Stimulated activated CD4-positive, alpha-beta T cell treated with anti-CD3 and anti-CD28 coated beads, TNF-alpha, amount 100 ng/mL, for 48 hours (primary cell): ENCODE results near the gene PDE6G.
"Not testable (repeated sequence)": the region's sequence is repeated elsewhere in the genome, so short reads cannot be mapped to it uniquely, and the experiment has no call there.

Source experiments
- DNase-seq, 3 donors: peaks; one replicate each; pipeline ENCODE4 v3.0.0-alpha.2; 2020; ENCODE audit warnings: low read depth in 3 of 3

PDE6G gene

DNA sequence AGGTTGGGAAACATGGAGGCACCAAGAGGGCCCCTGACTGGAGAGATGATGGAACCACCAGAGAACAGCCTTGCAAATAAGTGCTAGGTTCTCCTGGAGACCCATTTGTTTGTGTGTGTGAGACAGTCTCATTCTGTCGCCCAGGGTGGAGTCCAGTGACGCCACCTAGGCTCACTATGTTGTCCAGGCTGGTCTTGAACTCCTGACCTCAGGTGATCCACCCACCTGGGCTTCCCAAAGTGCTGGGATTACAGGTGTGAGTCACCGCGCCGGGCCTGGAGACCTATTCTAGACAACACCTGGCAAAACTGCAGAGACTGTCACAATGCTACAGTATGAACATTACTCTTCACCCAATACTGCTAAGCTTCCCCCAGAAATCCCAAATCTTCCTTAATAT is 20.9 kb downstream of the PDE6G start:
- no peak for DNase-seq

DNA sequence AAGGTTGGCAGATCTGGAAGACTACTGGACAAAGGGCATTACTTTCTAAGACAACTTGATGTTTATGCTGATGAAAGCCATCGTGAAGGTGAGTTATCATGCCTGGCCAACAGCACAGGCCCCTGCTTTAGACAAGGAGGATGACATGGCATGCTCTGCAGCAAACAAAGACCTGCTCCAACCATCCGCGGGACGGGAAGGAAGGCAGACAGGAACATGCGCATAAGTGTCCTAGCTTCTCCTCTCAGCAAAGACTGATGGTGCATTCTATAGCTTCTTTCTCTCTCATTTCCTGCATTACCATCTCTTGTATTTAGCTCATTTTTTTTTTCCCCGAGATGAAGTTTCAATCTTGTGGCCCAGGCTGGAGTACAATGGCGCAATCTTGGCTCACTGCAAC is 24.9 kb downstream of the PDE6G start:
- no peak for DNase-seq

DNA sequence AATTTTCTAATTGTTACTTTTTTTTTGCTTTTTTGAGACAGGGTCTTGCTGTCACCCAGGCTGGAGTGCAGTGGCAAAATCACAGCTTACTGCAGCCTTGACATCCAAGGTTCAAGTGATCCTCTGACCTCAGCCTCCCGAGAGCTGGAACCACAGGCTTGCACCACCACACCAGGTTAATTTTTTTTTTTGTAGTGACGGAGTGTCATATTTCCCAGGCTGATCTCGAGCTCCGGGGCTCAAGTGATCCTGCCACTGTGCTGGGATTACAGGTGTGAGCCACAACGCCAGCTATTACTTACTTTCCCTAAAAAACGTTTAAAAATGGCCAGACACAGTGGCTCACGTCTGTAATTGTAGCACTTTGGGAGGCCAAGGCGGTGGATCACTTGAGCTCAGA is 26.1 kb downstream of the PDE6G start:
- DNase-seq, result no peak

DNA sequence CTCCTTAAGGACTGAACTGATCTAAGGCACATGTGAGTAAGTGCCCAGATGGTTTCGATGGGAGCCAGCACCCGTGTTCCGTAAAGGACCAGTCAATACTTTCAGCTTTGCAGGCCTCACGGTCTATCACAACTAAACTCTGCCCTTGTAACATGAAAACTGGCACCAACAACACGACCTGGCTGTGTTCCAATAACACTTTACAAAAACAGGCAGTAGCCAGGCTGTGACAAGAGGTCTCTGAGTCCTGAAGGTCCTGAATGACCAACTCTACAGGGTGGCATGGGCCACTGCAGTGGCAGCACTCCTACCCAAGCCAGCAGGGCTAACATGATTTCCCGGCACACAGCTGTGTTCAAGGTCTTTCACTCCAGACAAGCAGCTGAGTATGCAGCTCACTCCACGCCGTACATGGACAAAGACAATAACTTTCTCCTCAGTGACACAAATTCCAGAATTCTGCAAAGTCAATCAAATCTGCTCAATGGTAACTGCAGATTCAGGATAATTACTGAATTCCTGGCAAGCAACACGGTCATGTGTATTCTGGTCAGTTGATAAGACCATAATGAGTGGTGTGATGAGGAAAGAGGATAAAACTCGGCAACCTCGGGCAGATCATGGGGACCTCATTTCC is 34.7 kb downstream of the PDE6G start:
- no peak for DNase-seq

DNA sequence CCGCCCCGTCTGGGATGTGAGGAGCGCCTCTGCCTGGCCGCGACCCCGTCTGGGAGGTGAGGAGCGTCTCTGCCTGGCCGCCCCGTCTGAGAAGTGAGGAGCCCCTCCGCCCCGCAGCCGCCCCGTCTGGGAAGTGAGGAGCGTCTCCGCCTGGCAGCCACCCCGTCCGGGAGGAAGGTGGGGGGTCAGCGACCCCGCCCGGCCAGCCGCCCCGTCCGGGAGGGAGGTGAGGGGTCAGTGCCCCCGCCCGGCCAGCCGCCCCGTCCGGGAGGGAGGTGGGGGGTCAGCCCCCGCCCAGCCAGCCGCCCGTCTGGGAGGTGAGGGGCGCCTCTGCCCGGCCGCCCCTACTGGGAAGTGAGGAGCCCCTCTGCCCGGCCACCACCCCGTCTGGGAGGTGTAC is 38.0 kb downstream of the PDE6G start:
- not testable (repeated sequence) for DNase-seq

DNA sequence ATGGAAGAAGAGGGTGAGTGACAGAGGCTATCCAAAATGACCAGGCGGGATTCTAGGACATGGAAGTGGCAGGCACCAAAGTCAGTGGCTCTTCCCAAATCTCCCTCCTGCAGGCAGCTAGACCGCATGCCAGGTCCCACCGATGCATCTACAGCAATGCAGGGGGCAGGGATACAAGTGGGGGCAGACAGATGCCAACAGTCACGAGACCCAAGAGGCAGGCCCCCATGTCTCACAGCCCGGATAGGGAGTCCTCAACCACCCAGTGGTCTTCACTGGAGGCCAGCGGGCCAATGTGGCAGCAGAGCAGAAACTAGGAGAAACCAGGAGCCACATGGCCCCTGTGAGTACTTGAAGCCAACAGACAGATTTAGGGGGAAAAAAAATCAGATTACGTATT is 39.5 kb downstream of the PDE6G start:
- DNase-seq, result no peak

DNA sequence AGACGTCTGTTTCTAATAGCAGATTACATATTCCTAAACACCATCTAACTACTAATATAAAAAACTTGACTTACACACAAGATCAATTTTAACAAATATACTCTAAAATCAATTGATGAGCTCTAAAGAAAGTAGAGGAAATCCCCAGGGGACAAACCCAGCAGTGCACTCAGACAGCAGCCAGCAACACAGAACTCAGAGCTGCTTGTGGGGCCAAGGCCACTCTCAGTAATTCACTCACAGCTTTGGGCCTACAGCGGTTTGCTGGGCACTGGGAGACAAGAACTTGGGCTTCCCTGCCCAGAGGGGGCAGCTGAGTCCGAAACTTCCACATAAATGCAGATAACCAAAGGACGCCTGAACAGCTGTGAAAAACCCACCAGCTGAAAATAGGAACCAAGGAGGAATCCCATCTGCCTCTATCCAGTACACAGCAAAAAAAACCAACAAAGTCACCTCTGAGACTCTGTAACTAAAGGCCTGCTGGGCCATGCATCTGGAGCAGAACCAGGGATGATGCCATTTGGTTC is 40.9 kb downstream of the PDE6G start:
- DNase-seq, result no peak

DNA sequence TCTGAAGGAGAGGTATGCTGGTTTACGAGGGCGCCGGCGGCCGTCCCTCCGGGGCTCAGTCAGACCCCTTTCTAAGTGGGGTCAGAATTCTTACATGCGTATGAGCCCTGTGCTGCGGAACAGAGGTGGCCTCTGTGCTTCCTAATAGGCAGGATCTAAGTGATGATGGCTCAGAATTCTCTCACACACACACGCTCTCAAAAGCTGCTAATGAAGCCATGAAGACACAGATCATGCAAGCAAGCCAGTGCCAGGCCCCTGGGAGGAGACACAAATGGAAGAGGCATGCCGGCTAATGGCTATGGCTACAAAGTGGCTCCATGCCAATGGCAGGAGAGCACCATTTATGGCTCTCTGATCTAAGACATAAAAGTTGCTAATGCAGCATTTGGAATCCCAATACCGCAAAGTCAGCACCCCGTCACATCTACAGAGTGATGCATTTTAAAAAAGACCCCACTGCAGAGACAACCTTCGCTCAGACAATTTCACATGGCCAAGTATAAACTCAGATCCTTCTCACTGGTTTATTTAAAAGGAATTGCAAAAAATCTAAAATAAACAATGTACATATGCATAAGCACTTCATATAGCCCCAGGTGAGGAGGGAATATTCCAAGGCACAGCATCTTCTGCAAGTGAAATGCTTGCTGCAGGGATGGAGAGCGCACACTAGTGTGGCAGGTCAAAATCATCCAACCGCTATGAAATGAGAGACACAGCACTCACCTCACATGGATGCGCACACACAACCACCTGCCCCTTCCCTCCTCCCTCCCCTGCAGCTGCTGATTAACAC is 44.0 kb downstream of the PDE6G start:
- DNase-seq, result no peak

DNA sequence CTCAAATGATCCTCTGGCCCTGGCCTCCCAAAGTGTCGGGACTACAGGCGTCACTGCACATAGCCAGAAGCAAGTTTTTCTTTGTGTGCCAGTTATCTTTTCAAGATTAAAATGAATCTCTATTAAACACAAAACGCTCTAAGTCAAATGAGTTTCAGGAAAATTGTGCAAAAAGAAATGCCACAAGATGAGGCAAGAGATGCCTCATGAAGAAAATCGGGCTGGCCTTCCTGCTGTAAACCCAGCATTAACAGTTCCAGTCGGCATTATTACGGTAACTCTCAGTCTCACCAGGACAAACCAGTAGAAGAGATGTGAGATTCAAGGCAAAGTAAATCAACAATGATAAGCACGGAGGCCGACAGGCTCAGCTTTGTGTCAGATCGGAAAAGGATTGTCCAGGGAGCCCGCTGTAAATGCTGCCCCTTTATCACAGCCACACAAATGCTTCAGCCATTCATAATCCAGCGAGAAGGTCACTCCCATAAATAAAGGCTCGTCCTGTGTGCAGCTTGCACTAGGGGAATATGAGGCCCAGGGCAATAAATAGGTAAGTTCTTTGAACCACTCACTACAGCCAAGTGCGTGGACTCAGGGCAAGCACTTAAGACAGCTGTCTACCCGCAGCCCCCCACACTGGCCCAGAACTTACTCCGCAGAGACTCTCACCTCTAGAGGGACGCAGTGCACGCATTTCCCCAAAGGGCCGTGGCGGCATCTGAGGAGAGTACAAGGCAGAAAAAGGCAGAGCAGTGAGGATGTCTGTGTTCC is 46.6 kb downstream of the PDE6G start:
- no peak for DNase-seq

DNA sequence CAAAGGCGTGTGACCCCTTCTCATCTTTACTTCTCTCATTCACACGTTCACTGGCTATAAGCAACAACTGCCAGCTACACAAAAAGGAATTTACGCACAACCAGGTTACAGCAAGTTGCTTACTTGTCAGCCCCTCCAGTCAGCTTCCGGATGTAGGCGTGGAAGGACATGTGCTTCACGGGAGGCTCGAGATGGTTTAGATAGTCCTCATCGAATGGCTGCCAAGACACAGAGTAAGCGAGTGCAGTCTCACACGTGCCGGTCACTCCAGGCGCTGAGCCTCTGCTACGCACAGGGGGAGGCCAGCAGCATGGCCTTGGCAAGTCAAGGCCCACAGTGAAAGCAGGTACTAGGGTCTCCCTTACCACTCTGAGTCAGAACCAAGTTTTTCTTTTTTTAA is 47.7 kb downstream of the PDE6G start:
- DNase-seq, result no peak

DNA sequence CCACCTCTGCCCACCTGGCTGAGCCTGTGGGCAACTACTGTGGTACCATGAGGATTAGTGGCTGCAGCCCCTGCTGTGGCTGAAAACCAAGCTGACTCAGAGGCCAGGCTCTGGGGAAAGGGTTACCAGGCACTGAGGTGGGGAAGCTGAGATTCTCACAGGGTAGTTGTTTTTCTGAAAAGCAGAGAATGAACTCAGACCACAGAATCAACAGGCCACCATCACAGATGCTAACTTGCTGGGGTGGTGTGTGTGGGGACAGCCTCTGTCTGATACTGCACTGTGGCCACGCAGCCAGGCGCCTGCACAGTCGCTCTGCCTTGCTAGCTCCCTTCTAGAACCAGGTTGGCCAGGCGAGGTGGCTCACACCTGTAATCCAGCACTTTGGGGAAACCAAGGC is 48.3 kb downstream of the PDE6G start:
- no peak for DNase-seq

DNA sequence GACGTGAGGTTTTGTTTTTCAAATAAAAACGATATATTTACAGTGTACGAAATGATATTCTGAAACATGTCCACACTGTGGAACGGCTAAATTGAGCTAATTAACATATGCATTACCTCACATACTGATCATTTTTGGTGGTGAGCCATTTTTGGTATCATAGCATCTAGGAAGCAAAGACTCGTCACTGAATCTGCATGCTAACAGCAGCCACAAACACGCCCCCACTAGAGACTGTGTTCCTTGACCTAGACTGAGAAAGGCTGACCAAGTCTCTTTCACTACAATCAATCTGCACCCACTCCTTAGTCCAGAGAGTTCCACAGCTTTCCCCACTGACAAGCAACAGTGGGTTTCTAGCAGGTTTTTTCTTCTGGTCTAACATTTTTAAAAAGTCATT is 48.9 kb downstream of the PDE6G start:
- no peak for DNase-seq

DNA sequence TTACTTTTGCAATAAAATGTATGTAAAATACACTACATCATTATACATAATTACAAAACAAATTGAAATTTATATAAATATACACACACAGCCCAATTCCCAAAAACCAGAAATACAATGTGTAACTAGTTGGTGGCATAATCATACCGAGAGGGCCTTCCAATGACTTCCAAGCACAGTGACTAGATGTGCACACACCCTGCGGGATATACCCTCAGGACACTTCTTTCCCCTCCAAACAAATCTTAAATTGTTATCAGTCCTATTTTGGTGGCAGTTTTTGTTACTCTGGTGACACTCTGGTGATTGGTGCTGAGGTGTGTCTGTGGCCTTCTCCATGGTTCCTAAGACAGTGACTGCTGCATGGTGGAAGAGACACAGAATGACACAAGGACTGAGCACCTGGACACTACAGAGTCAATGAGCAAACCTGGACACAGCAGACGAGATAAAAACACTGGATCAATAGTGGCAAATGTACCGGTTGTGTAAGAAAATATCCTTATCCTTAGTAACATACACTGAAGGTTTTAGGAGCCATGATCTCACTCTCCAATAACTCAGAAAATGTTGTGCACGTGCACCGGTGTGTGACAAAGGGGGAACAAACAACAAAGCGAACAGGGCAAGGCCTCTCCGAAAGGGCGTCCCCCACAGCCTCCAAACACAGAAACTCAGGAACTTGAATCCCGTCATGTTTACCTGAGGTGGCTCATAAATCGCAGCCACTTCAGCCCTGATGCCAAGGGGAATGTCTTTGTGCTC is 52.3 kb downstream of the PDE6G start:
- DNase-seq, result no peak

DNA sequence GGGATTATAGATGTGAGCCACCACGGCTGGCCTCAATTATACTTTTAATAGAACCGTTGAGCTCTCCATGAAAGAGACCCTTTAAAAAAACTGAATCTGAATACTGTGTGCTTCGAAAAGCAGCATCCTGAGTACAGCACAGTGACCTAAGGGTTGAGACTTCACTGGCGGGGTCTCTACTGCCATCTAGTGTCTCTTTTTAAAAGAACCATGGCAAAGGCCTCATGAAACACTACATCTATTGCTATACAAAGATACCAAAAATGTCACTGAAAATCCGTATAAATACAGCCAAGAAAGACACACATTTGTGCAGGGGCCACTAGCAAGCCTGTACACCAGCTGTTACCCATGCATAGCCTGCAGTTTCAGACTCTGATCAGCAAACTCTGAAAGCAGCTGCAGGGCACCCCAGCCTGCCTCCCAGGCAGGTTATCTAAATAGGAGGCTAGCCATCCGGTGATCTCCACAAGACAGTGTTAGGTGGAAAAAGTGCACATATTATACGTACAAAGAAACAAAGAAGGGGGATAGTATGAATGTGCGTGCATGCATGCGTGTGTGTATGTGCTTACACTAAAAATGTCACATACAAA is 54.7 kb downstream of the PDE6G start:
- DNase-seq, result peak in 1 of 3 donors; percentile 20
